ENCODE results near the gene ZNF785.
A peak's percentile ranks its signal among the peaks of the same experiment; 100 is the strongest.
"Not testable (repeated sequence)": the region's sequence is repeated elsewhere in the genome, so short reads cannot be mapped to it uniquely, and the experiment has no call there.

ZNF785 gene

DNA sequence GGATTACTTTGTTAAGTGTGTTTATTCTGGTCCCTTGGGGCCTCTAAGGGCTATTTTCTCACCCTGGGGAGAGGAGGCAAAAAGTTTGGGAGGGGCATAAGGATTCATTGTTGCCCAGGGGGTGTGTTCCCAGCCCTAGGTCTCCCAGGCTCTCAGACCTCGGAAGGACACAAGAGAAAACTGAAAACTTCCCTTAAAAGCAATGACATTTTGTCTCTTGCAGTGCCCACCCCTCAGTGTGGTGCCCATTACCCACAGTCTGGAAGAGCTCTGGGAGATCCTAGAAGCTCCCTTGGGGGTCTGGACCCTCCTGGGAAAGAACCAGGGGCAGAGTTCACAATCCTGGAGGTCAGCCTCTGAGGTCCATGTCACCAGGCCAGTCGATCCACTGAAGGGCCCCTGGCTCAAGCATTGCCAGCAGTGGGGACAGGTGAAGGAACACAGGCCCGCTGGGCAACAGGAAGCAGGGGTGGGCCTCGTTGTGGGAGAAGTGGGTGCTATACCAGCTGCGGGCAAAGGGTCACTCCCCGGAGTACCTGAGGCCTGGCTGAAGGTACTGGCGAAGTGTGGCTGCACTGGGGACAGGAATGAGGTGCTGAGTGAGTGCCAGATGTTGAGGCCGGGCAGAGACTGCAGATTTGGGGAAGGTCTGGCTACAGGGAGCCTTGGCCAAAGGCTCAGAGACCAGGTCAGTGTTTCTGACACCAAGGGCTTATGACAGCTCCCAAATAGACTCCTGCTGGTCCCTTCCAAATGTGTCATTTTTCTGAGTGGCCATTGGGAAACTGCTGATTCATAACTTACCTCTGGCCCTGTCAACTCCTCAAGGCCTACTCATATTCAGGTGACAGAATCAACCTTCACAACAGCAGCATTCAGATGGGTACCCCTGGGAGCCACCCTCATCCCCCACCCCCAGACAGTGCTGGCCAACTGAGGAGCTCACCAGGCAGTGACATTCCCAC, 46.2 kb downstream of the ZNF785 start:
- no peak for DNase-seq

- DNase-seq = not testable (repeated sequence)
Measured at GRCh38 chr16:30536391-30537024, 49.0 kb downstream of the ZNF785 start.

DNA sequence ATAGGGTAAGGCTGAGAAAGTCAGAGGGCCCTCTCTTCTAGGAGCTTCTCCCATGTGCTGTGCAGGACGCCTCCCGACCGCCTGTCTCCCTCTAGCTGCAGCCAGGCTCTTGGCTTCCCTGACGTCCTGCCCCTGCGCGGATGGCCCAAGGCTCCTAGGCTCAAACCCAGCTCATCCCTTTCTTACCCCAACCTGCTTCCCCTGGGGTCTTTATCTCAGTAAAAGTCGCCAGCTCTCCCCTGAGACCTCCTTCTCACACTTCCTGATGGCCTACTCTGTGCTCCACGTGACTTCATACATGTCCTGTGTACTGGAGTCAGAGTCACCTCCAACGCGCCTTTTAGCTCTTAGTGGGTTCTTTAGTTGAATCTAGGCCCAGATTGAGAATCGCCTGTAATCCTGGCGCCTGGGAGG, 49.7 kb downstream of the ZNF785 start:
- peak; percentile 62 to 72 for DNase-seq

DNA sequence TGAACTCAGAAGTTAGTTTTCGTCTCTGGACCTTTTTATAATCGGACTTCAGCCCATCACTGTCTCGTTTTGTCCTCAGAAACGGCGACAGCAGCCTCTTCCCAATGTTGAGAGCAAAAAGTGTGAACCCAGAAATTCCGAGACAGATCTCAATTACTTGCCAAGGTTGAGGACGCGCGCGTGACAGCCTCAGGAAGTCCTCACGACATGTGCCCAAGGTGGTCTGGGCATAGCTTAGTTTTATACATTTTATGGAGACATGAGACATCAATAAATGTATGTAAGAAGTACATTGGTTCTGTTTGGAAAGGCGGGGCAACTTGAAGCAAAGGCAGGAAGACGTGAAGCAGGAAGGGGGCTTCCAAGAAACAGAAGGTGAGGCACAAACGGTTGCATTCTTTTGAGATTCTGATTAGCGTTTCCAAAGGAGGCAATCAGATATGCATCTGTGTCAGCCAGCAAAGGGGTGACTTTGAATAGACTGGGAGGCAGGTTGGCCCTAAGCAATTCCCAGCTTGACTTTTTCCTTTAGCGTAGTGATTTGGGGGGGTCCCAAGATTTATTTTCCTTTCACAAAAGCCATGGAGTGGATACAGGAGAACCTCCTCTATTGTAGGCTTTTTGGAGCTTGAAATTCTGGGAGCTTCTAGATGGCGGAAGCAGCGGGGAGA, 50.3 kb downstream of the ZNF785 start:
- no peak for DNase-seq

DNA sequence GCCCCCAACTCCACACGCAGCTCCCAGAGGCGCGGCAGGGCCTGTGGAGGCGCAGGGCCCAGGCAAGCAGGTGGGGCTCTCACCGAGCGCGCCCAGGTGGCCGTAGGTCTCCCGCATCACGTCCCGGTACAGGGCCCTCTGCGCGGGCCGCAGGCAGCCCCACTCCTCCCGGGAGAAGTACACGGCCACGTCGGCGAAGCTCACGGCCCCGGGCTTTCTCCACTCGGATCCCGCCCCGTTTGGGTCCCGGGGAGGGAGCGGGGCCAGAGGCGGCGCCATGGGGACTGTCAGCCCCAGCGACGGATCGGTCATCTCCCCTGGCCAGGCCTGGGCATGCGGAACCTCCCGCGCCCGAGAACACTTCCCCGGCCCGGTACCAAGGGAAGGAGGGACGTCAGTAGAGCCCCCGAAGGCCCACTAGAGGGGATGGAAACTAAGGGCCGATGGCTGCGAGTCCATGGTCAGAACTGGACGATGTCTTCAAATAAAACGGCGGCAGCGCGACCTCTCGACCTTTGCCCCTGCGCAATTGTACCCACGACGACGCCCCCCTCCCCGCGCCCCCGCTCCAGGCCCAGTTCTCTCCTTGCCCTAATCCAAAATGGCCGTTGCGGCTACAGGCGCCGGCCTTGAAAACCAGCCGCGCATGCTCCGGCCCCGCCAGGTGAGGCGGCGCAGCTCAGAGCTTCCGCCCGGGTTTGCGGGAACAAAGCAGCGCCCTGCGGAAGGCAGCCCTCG, 51.0 kb downstream of the ZNF785 start, which contains the start of gene ZNF747:
Gene ZNF747 (minus strand): TSS at position 491 of the 738 bp plus-strand sequence. CDS start 179 bp downstream, at position 312.
- DNase-seq = peak; percentile 93

DNA sequence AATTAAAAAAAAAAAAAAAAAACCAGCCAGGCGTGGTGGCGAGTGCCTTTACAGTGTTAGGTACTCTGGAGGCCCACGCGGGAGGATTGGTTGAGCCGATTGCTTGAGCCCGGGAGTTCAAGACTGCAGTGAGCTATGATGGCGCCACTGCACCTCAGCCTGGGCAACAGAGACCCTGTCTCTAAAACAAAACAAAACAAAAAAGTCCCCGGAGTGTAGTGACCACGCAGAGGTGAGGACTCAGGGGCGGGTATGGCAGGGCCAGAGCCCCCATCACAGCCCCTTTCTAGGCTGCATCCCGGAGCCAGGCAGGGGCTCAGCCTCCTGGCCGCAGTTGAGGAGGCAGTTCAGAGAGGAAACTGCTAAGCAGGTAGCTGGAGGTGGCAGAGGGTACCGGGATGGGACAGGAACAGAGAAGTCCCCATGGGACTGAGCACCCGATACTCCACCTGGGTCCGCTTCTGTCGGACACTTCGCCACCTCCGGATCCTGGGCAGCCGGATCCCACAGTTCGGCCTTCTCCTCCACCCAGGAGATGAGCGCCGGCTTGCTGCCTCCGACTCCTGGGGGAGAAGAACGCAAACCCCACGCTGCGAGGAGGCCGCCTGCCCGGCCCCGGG, 51.6 kb downstream of the ZNF785 start:
- DNase-seq = no peak

GRCh38 chr16:30533146-30533522, 52.4 kb downstream of the ZNF785 start:
- DNase-seq = no peak

- DNase-seq = no peak
Measured at GRCh38 chr16:30532285-30533145, 53.0 kb downstream of the ZNF785 start.
